ENCODE measurements around the gene ACR.
A peak's percentile ranks its signal among the peaks of the same experiment; 100 is the strongest.

ACR gene

GRCh38 chr22:50728523-50728931 is 9.5 kb upstream of the ACR start:
- Histone ChIP-seq H4K20me1 (ENCODE audit: insufficient read depth, low read length) (no peaks in the 10 kb centered on the region), H3K79me2 (ENCODE audit: low read length) (no peaks in the 10 kb centered on the region), H3K4me2 (ENCODE audit: low read depth, low read length) (peak overlapping the region; percentile 19; the same call in 1 of the 2 replicates), H3K9me2 (replicated peaks; ENCODE audit: insufficient read depth, low read length) (no peaks in the 10 kb centered on the region), H3K9me3 (replicated peaks; ENCODE audit: insufficient read depth, low read length) (no peaks in the 10 kb centered on the region), H3K27ac (ENCODE audit: low read length) (peak overlapping the region; percentile 57; the same call in 1 of the 2 replicates), H3F3A (ENCODE audit: insufficient read depth, low read length) (peaks cover 27% of the 10 kb centered on the region), H2AFZ (ENCODE audit: low read length) (no peak overlapping the region), H3K4me3 (ENCODE audit: low read length) (no peak overlapping the region), H3K9ac (ENCODE audit: low read length) (peak overlapping the region; percentile 17; the same call in 1 of the 2 replicates), H3K4me1 (ENCODE audit: low read length) (peaks cover 35% of the 10 kb centered on the region), H3K36me3 (replicated peaks; ENCODE audit: insufficient read depth, low read length) (no peaks in the 10 kb centered on the region), H3K27me3 (replicated peaks; ENCODE audit: insufficient read depth, low read length) (no peaks in the 10 kb centered on the region)
- no peak for DNase-seq
- TF ChIP-seq CTCF (IDR thresholded peaks at IDR 0.05; ENCODE audit: low read length) (no peak), EZH2 (optimal IDR thresholded peaks at IDR 0.05; ENCODE audit: low read depth, low read length) (no peak), EZH2phosphoT487 (IDR thresholded peaks at IDR 0.05; ENCODE audit: low read length) (no peak)

- Histone ChIP-seq H3K36me3 (replicated peaks; ENCODE audit: insufficient read depth, low read length) (no peaks in the 10 kb centered on the region), H3K4me1 (ENCODE audit: low read length) (peaks cover 45% of the 10 kb centered on the region), H3K27me3 (replicated peaks; ENCODE audit: insufficient read depth, low read length) (no peaks in the 10 kb centered on the region), H3K9me2 (replicated peaks; ENCODE audit: insufficient read depth, low read length) (no peaks in the 10 kb centered on the region), H3K9me3 (replicated peaks; ENCODE audit: insufficient read depth, low read length) (no peaks in the 10 kb centered on the region), H3K27ac (ENCODE audit: low read length) (peak overlapping the region; percentile 57; the same call in 1 of the 2 replicates), H4K20me1 (ENCODE audit: insufficient read depth, low read length) (no peaks in the 10 kb centered on the region), H3K4me2 (ENCODE audit: low read depth, low read length) (peak overlapping the region; percentile 78), H2AFZ (ENCODE audit: low read length) (peak overlapping the region; percentile 7; the same call in 1 of the 2 replicates), H3K4me3 (ENCODE audit: low read length) (peak overlapping the region; percentile 34; the same call in 1 of the 2 replicates), H3K79me2 (ENCODE audit: low read length) (no peaks in the 10 kb centered on the region), H3K9ac (ENCODE audit: low read length) (peak overlapping the region; percentile 35; the same call in 1 of the 2 replicates), H3F3A (ENCODE audit: insufficient read depth, low read length) (peaks cover 33% of the 10 kb centered on the region)
- DNase-seq = peak; percentile 93
- TF ChIP-seq EZH2 (optimal IDR thresholded peaks at IDR 0.05; ENCODE audit: low read depth, low read length) (no peak), CTCF (IDR thresholded peaks at IDR 0.05; ENCODE audit: low read length) (peak; percentile 40)
Measured at GRCh38 chr22:50729391-50730012, 8.5 kb upstream of the ACR start.

GRCh38 chr22:50730013-50730891 is 7.8 kb upstream of the ACR start:
- no peak for DNase-seq
- Histone ChIP-seq H3K36me3 (replicated peaks; ENCODE audit: insufficient read depth, low read length) (no peaks in the 10 kb centered on the region), H3K79me2 (ENCODE audit: low read length) (no peaks in the 10 kb centered on the region), H3K27me3 (replicated peaks; ENCODE audit: insufficient read depth, low read length) (no peaks in the 10 kb centered on the region), H3K9me3 (replicated peaks; ENCODE audit: insufficient read depth, low read length) (no peaks in the 10 kb centered on the region), H2AFZ (ENCODE audit: low read length) (0 out of 2 replicates have a peak overlapping the region, but pooled peaks have one; percentile 7), H3K4me2 (ENCODE audit: low read depth, low read length) (peak overlapping the region; percentile 78), H3K4me3 (ENCODE audit: low read length) (0 out of 2 replicates have a peak overlapping the region, but pooled peaks have one; percentile 34), H3K9ac (ENCODE audit: low read length) (no peak overlapping the region), H3K4me1 (ENCODE audit: low read length) (peaks cover 47% of the 10 kb centered on the region), H3K9me2 (replicated peaks; ENCODE audit: insufficient read depth, low read length) (no peaks in the 10 kb centered on the region), H3K27ac (ENCODE audit: low read length) (peak overlapping the region; percentile 57; the same call in 1 of the 2 replicates), H4K20me1 (ENCODE audit: insufficient read depth, low read length) (no peaks in the 10 kb centered on the region), H3F3A (ENCODE audit: insufficient read depth, low read length) (peaks cover 33% of the 10 kb centered on the region)
- TF ChIP-seq EZH2 (optimal IDR thresholded peaks at IDR 0.05; ENCODE audit: low read depth, low read length) = no peak
